ENCODE results near the gene FAM3A.

FAM3A gene

DNA sequence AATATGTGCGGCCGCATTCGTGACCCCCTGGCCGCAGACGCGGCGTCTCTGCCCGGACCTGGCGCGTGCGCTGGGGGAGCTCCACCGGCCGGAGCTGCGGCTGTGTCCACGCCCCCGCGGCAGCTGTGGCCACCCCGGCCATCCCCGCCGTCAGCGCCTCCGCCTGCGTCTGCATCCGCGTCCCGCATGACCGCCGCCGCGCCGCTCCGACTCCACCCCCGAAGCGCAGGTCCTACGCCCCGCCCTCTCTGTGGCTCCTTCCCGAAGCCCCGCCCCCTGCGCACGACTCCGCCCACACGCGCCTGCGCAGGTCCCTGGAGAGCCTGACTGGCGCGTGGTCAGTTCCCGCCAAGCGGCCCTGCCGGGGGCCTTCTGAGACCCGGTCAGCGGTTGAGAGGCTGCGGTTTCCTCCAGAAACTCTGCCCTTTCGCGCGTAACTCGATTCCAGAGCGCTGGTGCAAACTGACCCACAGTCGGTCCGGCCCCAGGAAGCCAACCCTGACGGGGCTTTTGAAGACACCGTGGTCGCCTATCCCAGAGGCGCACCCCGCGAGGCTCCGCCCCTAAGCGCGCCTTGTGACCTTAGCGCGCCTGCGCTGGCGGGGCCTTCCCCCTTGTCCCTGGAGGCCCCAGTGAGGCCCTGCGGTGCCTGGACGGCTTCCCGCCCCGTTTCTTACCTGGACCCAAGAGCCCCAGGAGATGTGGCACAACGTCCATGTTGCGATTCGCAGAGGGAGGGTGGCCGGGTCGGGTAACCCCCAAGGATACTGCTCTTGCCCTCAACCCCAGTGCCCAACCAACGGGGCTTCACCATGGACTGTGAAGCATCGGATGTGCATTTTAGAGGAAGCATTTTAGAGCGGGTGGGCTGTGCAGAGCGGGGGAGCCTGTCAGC is 37.1 kb downstream of the FAM3A start, which contains the start of gene LAGE3:
Gene LAGE3, minus strand, starts transcription at position 554 of the 895 bp plus-strand sequence. Its CDS starts 366 bp downstream, at position 188.
- DNase-seq (ENCODE audit: low spot score), result peak; percentile 88

- no peak for DNase-seq (ENCODE audit: low spot score)
Observed at GRCh38 chrX:154477891-154478477, 38.0 kb downstream of the FAM3A start.

DNA sequence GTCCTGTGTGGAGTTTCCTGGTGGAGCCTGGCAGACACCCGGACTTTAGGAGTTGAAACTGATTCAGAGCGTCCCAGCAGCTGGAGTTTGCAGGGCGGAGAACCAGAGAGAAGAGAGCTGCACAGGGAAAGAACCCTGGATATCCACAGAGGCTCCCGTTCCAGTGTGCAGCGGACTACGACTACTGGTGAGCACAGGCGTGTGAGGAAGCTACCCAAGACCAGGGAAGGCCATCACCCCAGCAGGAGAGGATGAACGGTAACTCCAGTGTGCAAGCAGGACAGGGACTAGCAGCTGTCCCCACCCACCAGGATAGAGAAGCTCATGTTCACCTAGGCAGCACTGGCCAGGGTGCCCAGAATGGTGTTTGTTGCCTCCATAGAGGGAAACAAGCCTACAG is 39.2 kb downstream of the FAM3A start:
- DNase-seq (ENCODE audit: low spot score), result peak; percentile 24

DNA sequence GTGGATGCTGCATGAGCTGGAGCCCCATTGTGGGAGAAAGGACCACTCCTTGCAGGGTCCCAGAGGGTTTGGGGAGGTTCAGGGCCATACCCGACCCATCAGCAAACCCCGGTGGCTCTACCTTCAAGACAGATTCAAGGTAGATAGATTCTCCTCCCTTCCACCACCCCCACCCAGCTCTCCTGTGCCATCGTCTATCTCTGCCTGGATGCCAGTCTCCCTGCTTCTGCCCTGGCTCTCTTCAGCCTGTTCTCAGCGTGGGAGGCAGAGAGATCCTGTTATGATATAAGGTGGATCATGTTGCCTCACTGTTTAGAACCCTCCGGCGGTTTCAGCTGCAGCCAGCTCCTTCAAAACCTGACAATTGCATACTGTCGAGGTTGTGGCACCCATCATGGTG is 42.3 kb downstream of the FAM3A start:
- no peak for DNase-seq (ENCODE audit: low spot score)

- DNase-seq (ENCODE audit: low spot score), result no peak
Observed at GRCh38 chrX:154472685-154473632, 43.1 kb downstream of the FAM3A start.

GRCh38 chrX:154471839-154472684 is 44.0 kb downstream of the FAM3A start:
- DNase-seq (ENCODE audit: low spot score), result no peak

DNA sequence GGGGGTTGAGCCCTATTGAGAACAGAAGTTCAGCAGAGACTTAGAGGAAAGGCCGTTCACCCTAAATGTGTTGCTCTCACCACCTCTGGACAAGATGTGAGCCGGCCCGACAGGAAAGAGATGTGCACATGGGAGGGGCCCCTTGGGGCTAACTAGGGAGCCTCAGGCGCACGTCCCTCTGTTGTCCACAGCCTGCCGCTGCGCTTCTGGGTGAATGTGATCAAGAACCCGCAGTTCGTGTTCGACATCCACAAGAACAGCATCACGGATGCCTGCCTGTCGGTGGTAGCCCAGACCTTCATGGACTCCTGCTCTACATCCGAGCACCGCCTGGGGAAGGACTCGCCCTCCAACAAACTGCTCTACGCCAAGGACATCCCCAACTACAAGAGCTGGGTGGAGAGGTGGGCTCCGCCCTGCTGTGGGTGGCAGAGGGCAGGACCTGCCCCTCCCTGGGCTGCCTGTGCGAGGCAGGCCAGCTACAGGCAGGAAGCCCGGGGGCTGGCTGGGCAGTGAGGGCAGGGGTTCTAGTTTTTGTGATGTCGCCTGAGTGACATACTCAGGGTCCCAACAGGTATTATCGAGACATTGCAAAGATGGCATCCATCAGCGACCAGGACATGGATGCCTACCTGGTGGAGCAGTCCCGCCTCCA is 45.0 kb downstream of the FAM3A start:
- no peak for DNase-seq (ENCODE audit: low spot score)

DNA sequence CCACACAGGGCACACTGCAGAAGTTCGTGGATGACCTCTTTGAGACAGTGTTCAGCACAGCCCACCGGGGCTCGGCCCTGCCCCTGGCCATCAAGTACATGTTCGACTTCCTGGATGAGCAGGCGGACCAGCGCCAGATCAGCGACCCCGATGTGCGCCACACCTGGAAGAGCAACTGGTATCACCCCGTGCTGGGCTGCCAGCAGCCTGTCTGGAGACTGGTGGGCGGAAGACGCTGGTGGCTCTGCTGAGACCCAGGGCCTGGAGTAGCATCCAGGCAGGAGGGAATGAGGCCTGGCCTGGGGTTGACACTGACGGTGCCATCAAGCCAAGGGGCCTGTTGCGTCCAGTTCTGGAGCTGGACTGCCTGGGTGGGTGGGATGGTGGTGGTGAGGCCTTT is 45.6 kb downstream of the FAM3A start:
- no peak for DNase-seq (ENCODE audit: low spot score)

- no peak for DNase-seq (ENCODE audit: low spot score)
Observed at GRCh38 chrX:154469880-154470279, 46.2 kb downstream of the FAM3A start.

GRCh38 chrX:154469114-154469513 is 46.9 kb downstream of the FAM3A start:
- no peak for DNase-seq (ENCODE audit: low spot score)

DNA sequence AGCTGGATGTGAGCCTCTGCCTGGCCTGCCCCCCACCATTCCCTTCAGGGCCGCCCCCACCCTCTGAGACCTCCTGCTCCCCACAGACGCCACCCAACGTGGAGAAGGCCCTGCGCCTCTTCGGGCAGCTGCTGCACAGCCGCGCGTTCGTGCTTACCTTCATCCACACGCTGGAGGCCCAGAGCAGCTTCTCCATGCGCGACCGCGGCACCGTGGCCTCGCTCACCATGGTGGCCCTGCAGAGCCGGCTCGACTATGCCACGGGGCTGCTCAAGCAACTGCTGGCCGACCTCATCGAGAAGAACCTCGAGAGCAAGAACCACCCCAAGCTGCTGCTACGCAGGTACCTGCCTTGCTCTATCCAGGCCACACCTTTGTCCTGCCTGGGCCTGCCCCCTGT is 47.8 kb downstream of the FAM3A start:
- DNase-seq (ENCODE audit: low spot score), result no peak

DNA sequence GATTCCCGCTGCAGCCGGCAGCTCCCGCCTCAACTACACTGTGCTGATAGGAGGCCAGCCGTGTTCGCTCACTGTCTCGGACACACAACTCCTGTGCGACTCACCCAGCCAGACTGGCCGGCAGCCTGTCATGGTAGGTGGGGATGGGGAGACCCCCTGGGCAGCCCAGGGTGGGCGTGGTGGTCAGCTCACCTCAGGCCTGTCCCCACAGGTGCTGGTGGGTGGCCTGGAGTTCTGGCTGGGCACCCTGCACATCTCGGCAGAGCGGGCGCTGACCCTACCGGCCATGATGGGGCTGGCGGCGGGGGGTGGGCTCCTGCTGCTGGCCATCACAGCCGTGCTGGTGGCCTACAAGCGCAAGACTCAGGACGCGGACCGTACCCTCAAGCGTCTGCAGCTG is 48.5 kb downstream of the FAM3A start:
- DNase-seq (ENCODE audit: low spot score), result no peak

- no peak for DNase-seq (ENCODE audit: low spot score)
Observed at GRCh38 chrX:154466907-154467306, 49.1 kb downstream of the FAM3A start.

- no peak for DNase-seq (ENCODE audit: low spot score)
Observed at GRCh38 chrX:154466036-154466435, 50.0 kb downstream of the FAM3A start.

DNA sequence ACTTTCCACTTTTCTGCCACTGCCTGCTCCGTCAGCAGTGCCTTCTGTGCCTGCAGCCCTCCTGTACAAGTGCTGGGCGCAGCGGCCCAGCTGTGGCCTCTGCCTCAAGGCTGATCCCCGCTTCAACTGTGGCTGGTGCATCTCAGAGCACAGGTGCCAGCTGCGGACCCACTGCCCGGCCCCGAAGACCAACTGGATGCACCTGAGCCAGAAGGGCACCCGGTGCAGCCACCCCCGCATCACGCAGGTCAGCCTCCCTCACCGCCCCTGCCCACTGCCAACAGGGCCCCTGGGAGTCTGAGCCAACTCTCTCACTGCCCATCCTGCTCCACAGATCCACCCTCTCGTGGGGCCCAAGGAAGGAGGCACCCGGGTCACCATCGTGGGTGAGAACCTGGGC is 50.4 kb downstream of the FAM3A start:
- no peak for DNase-seq (ENCODE audit: low spot score)

- DNase-seq (ENCODE audit: low spot score), result no peak
Observed at GRCh38 chrX:154464806-154465365, 51.1 kb downstream of the FAM3A start.

GRCh38 chrX:154463611-154464220 is 52.3 kb downstream of the FAM3A start:
- DNase-seq (ENCODE audit: low spot score), result no peak

DNA sequence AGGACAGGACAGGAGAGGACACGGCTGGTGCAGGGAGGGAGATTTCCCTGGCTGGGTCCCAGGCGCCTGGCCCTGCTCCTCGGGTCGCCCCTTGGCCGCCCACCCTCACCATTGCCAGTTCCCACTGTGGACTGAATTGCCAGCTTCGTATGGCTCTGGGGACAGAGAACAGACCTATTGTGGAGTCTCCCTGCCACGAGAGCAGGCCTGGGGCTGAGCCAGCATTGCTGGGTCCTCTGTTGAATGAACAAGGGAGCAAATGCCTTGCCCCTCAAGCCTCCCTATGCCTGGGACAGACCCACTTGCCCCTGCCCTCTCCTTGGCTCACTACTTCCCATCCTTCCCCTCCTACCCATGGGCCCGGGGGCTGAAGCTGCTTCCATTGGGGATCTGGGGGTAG is 53.6 kb downstream of the FAM3A start:
- DNase-seq (ENCODE audit: low spot score), result no peak

GRCh38 chrX:154460326-154460725 is 55.7 kb downstream of the FAM3A start:
- no peak for DNase-seq (ENCODE audit: low spot score)

DNA sequence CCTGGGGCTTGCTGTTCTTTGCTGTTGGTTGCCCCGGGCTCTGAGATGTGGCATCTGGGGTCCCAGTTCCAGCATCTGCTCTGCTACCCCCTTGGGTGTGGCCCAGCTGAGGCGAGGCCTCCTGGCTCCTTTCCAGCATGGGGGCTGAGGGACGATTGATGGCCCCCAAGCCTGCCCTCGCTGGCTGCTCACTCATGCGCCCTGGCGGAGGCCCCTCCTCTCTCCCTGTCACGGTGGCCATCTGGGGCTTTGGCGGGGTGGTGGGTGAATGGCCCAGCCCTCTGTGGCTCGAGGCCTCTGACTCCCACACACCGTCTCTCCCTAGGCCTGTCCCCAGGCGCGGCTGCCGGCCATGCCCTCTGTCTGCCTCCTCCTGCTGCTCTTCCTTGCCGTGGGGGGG is 56.2 kb downstream of the FAM3A start:
- DNase-seq (ENCODE audit: low spot score), result no peak
